PC-3 (cell line): ENCODE measurements around the gene MARK3.

Experiments
- CTCF ChIP-seq: fragments of 300-600 bp; sonication (generic); conservative IDR thresholded peaks from 2 replicates; pipeline ENCODE4 v1.5.1; 2017; ENCODE audit warnings: antibody characterized with exemption, low read depth, mild to moderate bottlenecking, low read length
- EZH2 ChIP-seq: fragments of 300-600 bp; sonication (generic); IDR thresholded peaks from one replicate; pipeline ENCODE4 v1.6.1; 2017; ENCODE audit warnings: antibody characterized with exemption, mild to moderate bottlenecking, low read length; ENCODE audit not compliant: unreplicated experiment
- EZH2phosphoT487 ChIP-seq: fragments of 300-600 bp; sonication (generic); IDR thresholded peaks from 2 replicates; pipeline ENCODE4 v1.6.1; 2018; ENCODE audit warnings: mild to moderate bottlenecking, antibody characterized with exemption, low read length, borderline replicate concordance

GRCh38 chr14:103538291-103539055 lies 153.3 kb downstream of the MARK3 start:
- TF ChIP-seq CTCF: no peak
- no peak for TF ChIP-seq EZH2
- TF ChIP-seq EZH2phosphoT487: no peak
